ENCODE measurements around the gene ADGRG6.
"Not testable (repeated sequence)": the region's sequence is repeated elsewhere in the genome, so short reads cannot be mapped to it uniquely, and the experiment has no call there.

GRCh38 chr6:142454848-142455247 lies 153.0 kb downstream of the ADGRG6 start:
- TF ChIP-seq EZH2 (IDR thresholded peaks at IDR 0.05; ENCODE audit: borderline replicate concordance, insufficient read depth, low read depth, low read length, poor library complexity, severe bottlenecking); CTCF (IDR thresholded peaks at IDR 0.05): not testable (repeated sequence)

All from B cell (primary cell).